HepG2 (cell line): Measurements from ENCODE around the gene SOX9. TPM values are rescaled to one million over a fixed set of nuclear protein-coding genes. Genes with fewer than 3 reads are reported as not detected.

Experiments used
- ATAC-seq: fragments of 200-7000 bp; cut with Tn5 transposase; 3 replicates; pipeline ENCODE4 v1.9.1; 2020; ENCODE audit warnings: mild to moderate bottlenecking, moderate library complexity
- BruUV-seq: library from RNA; stranded (reverse); fragments of 400-500 nt; replicated peaks from 2 replicates; lab custom pipeline; 2021; lab: Mats Ljungman, UMichigan
- CTCF ChIA-PET: fragments of 300-600 bp; formaldehyde crosslinking; extraction: SDS; loops from one replicate; lab custom pipeline; 2021; ENCODE audit warnings: low total read pairs, inconsistent platforms, low intra/inter-chr PET ratio; lab: Yijun Ruan, JAX
- POLR2A ChIA-PET: fragments of 350-600 bp; sonication (Branson Sonifier 250); formaldehyde crosslinking; loops from one replicate; lab custom pipeline; 2020; ENCODE audit warnings: antibody characterized with exemption, inconsistent platforms; lab: Yijun Ruan, JAX
- DNase-seq: peaks from one replicate; pipeline ENCODE4 v3.0.0-alpha.2; 2015; ENCODE audit warnings: low spot score
- FAIRE-seq: peaks from 3 replicates; lab custom pipeline; 2011; peaks lifted over from hg19 to GRCh38; lab: Jason Lieb, UNC
- H2AFZ ChIP-seq: one replicate; pipeline ENCODE4 v1.6.1; 2011; ENCODE audit warnings: low read length, inconsistent platforms
- H3K27ac ChIP-seq: fragments of 300-600 bp; 3 replicates; pipeline ENCODE4 v1.8.0; 2011; ENCODE audit warnings: mixed run types, mild to moderate bottlenecking, mixed read lengths, low read length, inconsistent platforms; ENCODE audit not compliant: insufficient read depth; ENCODE audit errors: extremely low read length
- H3K27me3 ChIP-seq, 2 experiments: fragments of 200-600 bp in 1 of 2; 2 replicates in 1 of 2; 3 replicates in 1 of 2; pipeline versions ENCODE4 v1.6.0 to v1.8.0; 2011; ENCODE audit warnings: low read length in 2 of 2, mild to moderate bottlenecking in 2 of 2, moderate library complexity in 2 of 2, inconsistent platforms in 1 of 2; ENCODE audit not compliant: insufficient read depth in 2 of 2, control insufficient read depth in 1 of 2
- H3K36me3 ChIP-seq, 2 experiments: fragments of 200-600 bp in 1 of 2; replicated peaks in 1 of 2; 2 replicates in 1 of 2; 3 replicates in 1 of 2; pipeline versions ENCODE4 v1.5.1 to v1.8.0; 2011; ENCODE audit warnings: low read length in 2 of 2, inconsistent platforms in 1 of 2; ENCODE audit not compliant: insufficient read depth in 2 of 2, control insufficient read depth in 1 of 2
- H3K4me1 ChIP-seq: 2 replicates; pipeline ENCODE4 v1.5.1; 2012; ENCODE audit warnings: low read length, inconsistent platforms; ENCODE audit not compliant: insufficient read depth
- H3K4me2 ChIP-seq: 2 replicates; pipeline ENCODE4 v1.6.0; 2011; ENCODE audit warnings: low read depth, low read length, inconsistent platforms
- H3K4me3 ChIP-seq, 3 experiments: fragments of 200-600 bp in 1 of 3; sonication (generic), shearing (Covaris generic) in 1 of 3; replicated peaks in 1 of 3; 2 replicates each; pipeline ENCODE4 v1.5.1; 2011 to 2016; ENCODE audit warnings: low read length in 3 of 3, inconsistent platforms in 2 of 3, low read depth in 2 of 3, mild to moderate bottlenecking in 2 of 3, control low read depth in 1 of 3, mixed read lengths in 1 of 3; ENCODE audit not compliant: insufficient read depth in 1 of 3
- H3K79me2 ChIP-seq: one replicate; pipeline ENCODE4 v1.6.1; 2011; ENCODE audit warnings: low read length, inconsistent platforms; ENCODE audit not compliant: insufficient read depth
- H3K9ac ChIP-seq: 2 replicates; pipeline ENCODE4 v1.6.0; 2011; ENCODE audit warnings: mild to moderate bottlenecking, low read depth, low read length, inconsistent platforms; ENCODE audit not compliant: insufficient read depth
- H3K9me3 ChIP-seq: 2 replicates; pipeline ENCODE4 v1.5.1; 2012; ENCODE audit warnings: mild to moderate bottlenecking, low read length
- H4K20me1 ChIP-seq: 2 replicates; pipeline ENCODE4 v1.6.0; 2011; ENCODE audit warnings: inconsistent platforms, mild to moderate bottlenecking, low read length, moderate library complexity; ENCODE audit not compliant: insufficient read depth
- BRD4 ChIP-seq: sonication (generic); formaldehyde crosslinking; IDR thresholded peaks from 2 replicates; pipeline ENCODE4 v1.4.0; 2020; ENCODE audit warnings: missing genetic modification reagents
- CSRNP2 ChIP-seq: sonication (generic); formaldehyde crosslinking; conservative IDR thresholded peaks from 2 replicates; pipeline ENCODE4 v1.8.0; 2022; ENCODE audit warnings: low read depth, missing genetic modification reagents
- DNMT3B ChIP-seq: conservative IDR thresholded peaks from 2 replicates; pipeline ENCODE4 v1.6.1; 2016; ENCODE audit warnings: missing biosample characterization, control low read depth
- GFI1 ChIP-seq: sonication (generic); formaldehyde crosslinking; IDR thresholded peaks from 2 replicates; pipeline ENCODE4 v1.5.0; 2020; ENCODE audit warnings: missing genetic modification reagents, mild to moderate bottlenecking, borderline replicate concordance
- NFYB ChIP-seq: sonication (generic); formaldehyde crosslinking; IDR thresholded peaks from 2 replicates; pipeline ENCODE4 v1.4.0; 2020; ENCODE audit warnings: missing genetic modification reagents
- SP1 ChIP-seq, 2 experiments: fragments of 450-650 bp in 1 of 2; sonication (generic) in 1 of 2; formaldehyde crosslinking in 1 of 2; IDR thresholded peaks; 2 replicates each; pipeline versions ENCODE4 v1.4.0 to v1.6.1; 2016 to 2020; ENCODE audit warnings: missing genetic modification reagents in 1 of 2
- STAG1 ChIP-seq: sonication (generic); formaldehyde crosslinking; IDR thresholded peaks from 2 replicates; pipeline ENCODE4 v1.4.0; 2020; ENCODE audit warnings: missing genetic modification reagents
- TEAD3 ChIP-seq: optimal IDR thresholded peaks from 2 replicates; pipeline ENCODE3; 2016; ENCODE audit warnings: borderline replicate concordance
- ZNF17 ChIP-seq: sonication (generic); formaldehyde crosslinking; IDR thresholded peaks from 2 replicates; pipeline ENCODE4 v1.5.0; 2020; ENCODE audit warnings: mild to moderate bottlenecking, missing genetic modification reagents
- ZNF749 ChIP-seq: sonication (generic); formaldehyde crosslinking; IDR thresholded peaks from 2 replicates; pipeline ENCODE4 v1.8.0; 2022; ENCODE audit warnings: mild to moderate bottlenecking, missing genetic modification reagents, moderate library complexity, borderline replicate concordance
- WGBS: methylation state at CpG from one replicate; pipeline ENCODE4 v1.1.6; 2017; ENCODE audit warnings: low lambda C conversion rate; 5-methylcytosine and 5-hydroxymethylcytosine counted together
- in situ Hi-C: cut with HindIII; loops from 2 replicates; pipeline ENCODE4 v1.10.0; 2017; ENCODE audit warnings: low pct_unique_long_range_greater_than_20kb; ENCODE audit not compliant: extremely low pct_ligation_motif_present
- intact Hi-C: fragments of 100-400 bp; cut with micrococcal nuclease; formaldehyde crosslinking; loops from one replicate; pipeline ENCODE4 v1.10.0; 2022; ENCODE audit not compliant: unreplicated experiment
- polyA plus RNA-seq, 8 experiments: library from polyadenylated mRNA; depleted of rRNA in 3 of 8; stranded (reverse) in 7 of 8; unstranded in 1 of 8; fragments of >200 nt; fragmentation: Illumina TruSeq in 4 of 8; extraction: Trizol in 4 of 8; gene quantifications; 2 replicates each; pipeline versions ENCODE4 v1.2.1 to v1.2.3, GENCODE V29; 2011 to 2016; ENCODE audit warnings: low read depth in 4 of 8, missing spikeins in 1 of 8, mixed read lengths in 1 of 8; ENCODE audit not compliant: insufficient read depth in 1 of 8
- total RNA-seq, 5 experiments: library from RNA; depleted of rRNA; stranded (reverse); fragments of >200 nt; fragmentation: Illumina TruSeq; extraction: Trizol; gene quantifications; 2 replicates each; pipeline ENCODE4 v1.2.3, GENCODE V29; 2016; ENCODE audit warnings: low read depth in 1 of 5
- TF ChIP-seq, protein P1 (sequence below): sonication (generic); formaldehyde crosslinking; IDR thresholded peaks from 2 replicates; pipeline ENCODE4 v1.4.0; 2020; ENCODE audit warnings: mild to moderate bottlenecking, low read depth, missing genetic modification reagents
- TF ChIP-seq, protein P2 (sequence below): sonication (generic); formaldehyde crosslinking; conservative IDR thresholded peaks from 2 replicates; pipeline ENCODE4 v1.4.0; 2020; ENCODE audit warnings: missing genetic modification reagents
- TF ChIP-seq, protein P3 (sequence below): sonication (generic); formaldehyde crosslinking; IDR thresholded peaks from 2 replicates; pipeline ENCODE4 v1.5.0; 2020; ENCODE audit warnings: mild to moderate bottlenecking, missing genetic modification reagents, borderline replicate concordance

Gene SOX9
- total and polyA plus RNA-seq, 2 of the 13 experiments (the other 11 are each of a cell fraction or from before 2014, with no cell fraction given): 16.1 to 27.6 TPM

GRCh38 chr17:72097144-72097543 is 23.7 kb upstream of the SOX9 start:
- H3K27me3 ChIP-seq: no peaks in the 10 kb centered on the region
- H3K36me3 ChIP-seq: no peaks in the 10 kb centered on the region
- no peaks in the 10 kb centered on the region for H3K9me3 ChIP-seq
- H3K4me1 ChIP-seq: peaks cover 28% of the 10 kb centered on the region
- no peak for ATAC-seq
- no peak overlapping the region for H3K27ac ChIP-seq
- CTCF ChIA-PET: no interaction called here
- TF ChIP-seq ZNF17 (CRISPR knock-in tag) (no peak), STAG1 (peak; percentile 26; the same call in 1 of the 2 replicates)
- TF ChIP-seq, all 625 proteins: peak for 1
- in situ Hi-C loops (no loop called here), intact Hi-C loops (no loop called here)
- POLR2A ChIA-PET: no interaction called here
- H4K20me1 ChIP-seq: no peaks in the 10 kb centered on the region
- 73% methylated on average over 10 of the region's 10 CpGs for WGBS
- no TSS peak for BruUV-seq
- no peak overlapping the region for H3K9ac ChIP-seq
- H3K4me3 ChIP-seq: no peak overlapping the region
- no peak overlapping the region for H2AFZ ChIP-seq
- DNase-seq (no peak), FAIRE-seq (no peak)
- H3K79me2 ChIP-seq: no peaks in the 10 kb centered on the region
- H3K4me2 ChIP-seq: no peak overlapping the region

DNA sequence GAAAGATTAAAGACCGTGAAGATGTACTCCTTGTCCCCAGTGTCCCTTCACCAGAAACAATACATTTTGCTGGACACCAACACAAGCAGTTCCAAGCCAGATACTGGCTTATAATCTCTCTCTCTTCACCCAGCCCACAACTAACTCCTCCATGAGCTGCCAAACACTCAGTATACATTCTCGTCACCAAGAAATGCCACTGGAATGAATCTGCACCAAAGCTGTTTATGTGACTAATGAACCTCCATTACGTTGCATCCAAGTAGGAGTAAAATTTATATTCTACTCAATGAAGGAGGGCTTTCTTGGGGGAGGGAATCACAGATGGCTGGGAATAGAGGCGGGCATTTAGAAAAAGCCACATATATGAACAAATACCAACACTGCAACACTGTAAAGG is 20.9 kb upstream of the SOX9 start:
- H2AFZ ChIP-seq: no peak overlapping the region
- no peak overlapping the region for H3K4me2 ChIP-seq
- H4K20me1 ChIP-seq: no peaks in the 10 kb centered on the region
- ChIA-PET CTCF (no interaction called here), POLR2A (no interaction called here)
- peaks cover 10% of the 10 kb centered on the region for H3K4me1 ChIP-seq
- no peak overlapping the region for H3K9ac ChIP-seq
- no TSS peak for BruUV-seq
- H3K4me3 ChIP-seq: no peak overlapping the region
- no peak for DNase-seq
- in situ Hi-C loops: no loop called here
- no peak for ATAC-seq
- WGBS: 68% methylated on average over 4 of the region's 4 CpGs
- no peak for FAIRE-seq
- H3K27me3 ChIP-seq: no peaks in the 10 kb centered on the region
- H3K36me3 ChIP-seq: no peaks in the 10 kb centered on the region
- H3K9me3 ChIP-seq: no peaks in the 10 kb centered on the region
- no peaks in the 10 kb centered on the region for H3K79me2 ChIP-seq
- intact Hi-C loops: no loop called here
- H3K27ac ChIP-seq: no peak overlapping the region
- TF ChIP-seq GFI1 (CRISPR knock-in tag): no peak
- no peak for TF ChIP-seq BRD4 (CRISPR knock-in tag)
- TF ChIP-seq, protein P1, sequence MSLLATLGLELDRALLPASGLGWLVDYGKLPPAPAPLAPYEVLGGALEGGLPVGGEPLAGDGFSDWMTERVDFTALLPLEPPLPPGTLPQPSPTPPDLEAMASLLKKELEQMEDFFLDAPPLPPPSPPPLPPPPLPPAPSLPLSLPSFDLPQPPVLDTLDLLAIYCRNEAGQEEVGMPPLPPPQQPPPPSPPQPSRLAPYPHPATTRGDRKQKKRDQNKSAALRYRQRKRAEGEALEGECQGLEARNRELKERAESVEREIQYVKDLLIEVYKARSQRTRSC (CRISPR knock-in tag): no peak
- TF ChIP-seq NFYB: no peak
- no peak for TF ChIP-seq CSRNP2
- TF ChIP-seq, protein P2, sequence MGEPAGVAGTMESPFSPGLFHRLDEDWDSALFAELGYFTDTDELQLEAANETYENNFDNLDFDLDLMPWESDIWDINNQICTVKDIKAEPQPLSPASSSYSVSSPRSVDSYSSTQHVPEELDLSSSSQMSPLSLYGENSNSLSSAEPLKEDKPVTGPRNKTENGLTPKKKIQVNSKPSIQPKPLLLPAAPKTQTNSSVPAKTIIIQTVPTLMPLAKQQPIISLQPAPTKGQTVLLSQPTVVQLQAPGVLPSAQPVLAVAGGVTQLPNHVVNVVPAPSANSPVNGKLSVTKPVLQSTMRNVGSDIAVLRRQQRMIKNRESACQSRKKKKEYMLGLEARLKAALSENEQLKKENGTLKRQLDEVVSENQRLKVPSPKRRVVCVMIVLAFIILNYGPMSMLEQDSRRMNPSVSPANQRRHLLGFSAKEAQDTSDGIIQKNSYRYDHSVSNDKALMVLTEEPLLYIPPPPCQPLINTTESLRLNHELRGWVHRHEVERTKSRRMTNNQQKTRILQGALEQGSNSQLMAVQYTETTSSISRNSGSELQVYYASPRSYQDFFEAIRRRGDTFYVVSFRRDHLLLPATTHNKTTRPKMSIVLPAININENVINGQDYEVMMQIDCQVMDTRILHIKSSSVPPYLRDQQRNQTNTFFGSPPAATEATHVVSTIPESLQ (CRISPR knock-in tag): no peak
- TF ChIP-seq, protein P3, sequence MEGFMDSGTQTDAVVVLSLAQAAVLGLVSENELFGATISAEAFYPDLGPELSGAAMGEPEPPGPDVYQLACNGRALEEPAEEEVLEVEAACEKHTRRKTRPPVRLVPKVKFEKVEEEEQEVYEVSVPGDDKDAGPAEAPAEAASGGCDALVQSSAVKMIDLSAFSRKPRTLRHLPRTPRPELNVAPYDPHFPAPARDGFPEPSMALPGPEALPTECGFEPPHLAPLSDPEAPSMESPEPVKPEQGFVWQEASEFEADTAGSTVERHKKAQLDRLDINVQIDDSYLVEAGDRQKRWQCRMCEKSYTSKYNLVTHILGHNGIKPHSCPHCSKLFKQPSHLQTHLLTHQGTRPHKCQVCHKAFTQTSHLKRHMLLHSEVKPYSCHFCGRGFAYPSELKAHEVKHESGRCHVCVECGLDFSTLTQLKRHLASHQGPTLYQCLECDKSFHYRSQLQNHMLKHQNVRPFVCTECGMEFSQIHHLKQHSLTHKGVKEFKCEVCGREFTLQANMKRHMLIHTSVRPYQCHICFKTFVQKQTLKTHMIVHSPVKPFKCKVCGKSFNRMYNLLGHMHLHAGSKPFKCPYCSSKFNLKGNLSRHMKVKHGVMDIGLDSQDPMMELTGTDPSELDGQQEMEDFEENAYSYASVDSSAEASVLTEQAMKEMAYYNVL (CRISPR knock-in tag): no peak
- TF ChIP-seq DNMT3B: no peak
- TF ChIP-seq SP1 (IDR thresholded peaks at IDR 0.05): no peak
- no peak for TF ChIP-seq SP1 (CRISPR knock-in tag; IDR thresholded peaks at IDR 0.05)
- no peak for TF ChIP-seq TEAD3 (CRISPR knock-in tag)
- no peak for TF ChIP-seq ZNF749 (CRISPR knock-in tag)
